Measurements from ENCODE around the gene TNFRSF4.

Gene TNFRSF4

DNA sequence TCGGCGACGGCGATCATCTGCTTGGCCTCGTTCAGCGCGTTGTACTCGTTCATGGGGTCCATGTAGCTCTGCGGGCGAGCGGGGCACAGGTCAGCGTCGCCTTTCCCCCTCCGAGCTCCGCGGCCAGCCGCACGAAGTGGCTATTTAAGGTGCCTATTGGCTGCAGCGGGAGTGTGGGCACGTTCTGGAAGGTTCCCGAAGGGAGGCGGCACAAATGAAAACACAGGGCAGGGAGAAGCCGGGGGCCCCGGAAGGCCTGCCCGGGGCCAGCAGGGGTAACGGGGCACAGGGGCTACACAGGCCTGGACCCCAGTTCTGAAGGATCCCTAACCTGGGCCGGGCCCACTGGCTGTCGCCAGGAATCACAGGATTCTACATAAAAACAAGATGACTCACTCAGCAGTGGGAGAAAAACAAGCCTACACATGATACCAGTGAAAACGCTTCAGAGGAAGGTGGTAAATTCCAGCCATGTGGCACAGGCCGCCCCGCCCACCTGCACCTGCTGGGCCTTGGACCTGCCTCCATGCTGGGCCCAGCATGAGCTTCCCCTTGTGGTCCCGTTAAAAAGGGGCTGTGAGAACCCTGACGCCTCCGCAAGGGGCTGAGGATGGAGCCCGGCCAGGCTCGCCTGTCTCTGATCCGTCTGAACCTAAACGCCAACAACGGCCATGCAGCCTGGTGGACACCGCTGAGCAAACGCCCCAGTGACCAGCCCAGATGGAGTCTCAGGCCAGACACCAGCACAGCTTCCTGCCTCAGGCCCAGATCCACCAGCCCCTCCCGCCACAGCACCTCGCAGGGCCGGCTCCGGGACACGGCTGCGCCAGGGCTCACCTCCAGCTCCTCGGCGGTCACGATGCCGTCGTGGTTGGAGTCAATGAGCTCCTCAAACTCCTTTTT is 3.9 kb upstream of the TNFRSF4 start:
- no peak for DNase-seq (ENCODE audit: low spot score)

DNA sequence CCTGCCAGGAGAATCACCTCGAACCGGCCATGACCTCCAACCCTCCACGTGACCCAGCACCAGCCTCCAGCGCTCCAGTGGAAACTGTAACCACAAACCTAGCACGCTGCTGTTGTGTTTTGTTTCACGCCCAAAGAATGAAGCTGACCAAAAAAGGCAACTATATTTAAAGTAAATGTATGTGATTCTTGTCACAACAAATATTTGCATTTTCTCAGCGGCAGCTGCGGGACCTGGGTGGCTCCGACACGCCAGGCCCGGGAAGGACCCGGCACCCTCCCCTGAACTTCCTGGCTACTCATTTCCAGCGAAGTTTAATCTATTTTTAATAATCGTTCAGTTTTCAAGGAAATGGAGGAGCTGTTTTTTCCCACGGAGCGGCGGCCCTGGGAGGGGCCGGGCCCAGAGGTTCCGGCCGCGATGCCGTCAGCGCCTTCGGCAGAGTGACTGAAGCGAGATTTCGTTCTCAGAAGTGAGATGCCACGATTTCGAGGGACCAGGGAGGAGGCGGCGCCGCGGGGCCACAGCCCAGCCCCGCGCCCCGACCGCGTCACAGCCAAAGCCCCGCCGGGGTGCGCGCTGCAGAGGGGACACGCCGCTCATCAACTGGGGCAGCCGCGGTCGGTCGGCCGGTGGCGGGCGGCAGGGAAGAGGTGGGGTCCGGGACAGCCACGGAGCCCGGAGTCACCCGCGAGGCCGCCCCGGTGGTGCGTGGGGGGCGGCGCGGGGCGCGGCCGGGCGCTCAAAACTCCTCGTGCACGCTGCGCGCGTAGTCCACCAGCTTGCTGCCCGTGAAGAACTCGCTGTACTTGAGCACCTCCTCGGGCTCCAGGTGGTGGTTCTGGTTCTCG is 3.0 kb upstream of the TNFRSF4 start:
- DNase-seq (ENCODE audit: low spot score), result no peak

DNA sequence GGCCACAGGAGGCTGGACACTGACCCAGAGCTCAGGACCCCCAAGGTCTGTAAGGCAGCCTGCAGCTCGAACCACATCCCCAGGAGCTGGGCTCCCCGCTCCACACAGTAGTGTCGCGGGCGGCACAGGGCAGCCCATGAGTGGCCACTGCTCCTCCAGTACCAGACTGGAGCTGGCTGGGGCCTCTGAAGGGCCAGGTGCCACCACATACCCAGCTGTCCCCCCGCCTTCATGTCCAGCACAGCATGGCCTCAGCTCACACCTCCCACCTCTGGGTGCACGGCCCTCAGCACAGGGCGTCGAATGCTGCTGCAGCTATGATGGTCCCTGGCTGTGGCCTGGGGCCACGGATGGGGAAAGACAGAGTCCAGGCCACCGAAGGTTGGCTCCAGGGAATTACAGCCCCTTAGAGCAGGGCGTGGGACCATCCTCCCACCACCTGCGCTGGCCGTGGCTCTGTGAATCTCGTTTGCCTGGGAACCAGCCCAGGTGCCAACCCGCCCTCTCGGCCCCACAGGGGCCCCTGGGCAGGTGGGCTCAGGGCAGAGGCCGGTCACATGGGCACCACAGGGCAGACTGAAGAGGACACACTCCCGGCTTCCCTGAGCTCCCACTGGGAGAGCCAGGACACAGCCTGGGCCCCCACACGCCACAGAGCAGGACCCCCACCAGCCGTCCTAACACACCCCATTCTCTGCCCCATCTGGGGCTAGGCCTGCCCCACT is 2.1 kb upstream of the TNFRSF4 start:
- no peak for DNase-seq (ENCODE audit: low spot score)

DNA sequence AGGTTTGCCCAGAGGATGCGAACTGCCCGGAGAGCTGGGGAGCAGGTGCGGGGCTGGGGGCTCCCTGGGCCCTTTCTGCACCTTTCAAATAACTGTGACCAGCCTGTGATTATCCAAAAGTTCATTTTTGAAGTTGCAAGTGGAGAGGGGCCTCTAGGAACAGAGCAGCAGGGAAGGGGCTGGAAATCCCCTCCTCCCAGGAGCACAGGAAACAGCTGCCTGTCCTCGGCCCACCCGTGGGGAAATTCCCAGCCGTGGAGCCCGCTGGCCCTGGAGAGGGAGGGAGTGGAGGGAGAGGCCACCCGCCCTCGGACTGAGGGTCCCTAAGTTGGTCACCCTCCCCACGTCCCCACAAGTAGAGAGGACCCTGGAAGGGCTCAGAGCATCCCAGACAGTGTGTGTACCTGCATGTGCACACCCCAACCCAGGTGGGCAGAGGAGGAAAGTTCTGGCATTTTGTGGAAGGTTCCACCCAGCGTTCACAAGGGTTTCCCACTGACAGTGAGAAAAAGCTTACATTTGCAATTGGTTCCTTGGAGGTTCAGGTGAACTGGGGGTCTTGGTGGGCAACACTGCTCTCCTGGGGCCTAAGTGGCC is 1.2 kb upstream of the TNFRSF4 start:
- no peak for DNase-seq (ENCODE audit: low spot score)

DNA sequence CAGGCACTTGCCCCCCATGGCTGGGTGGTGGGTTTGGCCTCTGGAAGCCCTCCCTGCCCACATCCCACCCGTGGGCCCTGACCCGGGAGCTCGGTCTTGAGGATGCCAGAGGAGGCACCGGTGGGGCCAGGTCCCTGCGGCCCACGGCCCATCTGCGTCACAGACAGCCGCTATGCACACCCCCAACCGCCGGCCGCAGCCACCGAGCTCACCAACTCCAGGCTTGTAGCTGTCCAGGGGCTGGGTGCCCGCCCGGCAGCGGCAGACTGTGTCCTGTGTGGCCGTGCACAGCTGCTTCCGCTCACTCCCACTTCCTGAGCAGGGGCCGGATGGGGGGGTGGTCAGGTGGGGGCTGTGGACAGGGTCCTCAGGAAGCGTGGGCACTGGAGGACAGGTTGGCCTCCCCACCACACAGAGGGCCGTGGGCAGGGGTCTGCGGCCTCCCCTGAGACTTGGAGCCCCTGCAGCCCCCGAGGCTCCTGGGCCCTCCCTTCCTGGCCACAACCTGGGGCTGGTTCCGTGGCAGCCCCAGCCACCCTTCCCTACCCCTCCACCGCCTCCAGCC is 1.1 kb downstream of the TNFRSF4 start:
- DNase-seq (ENCODE audit: low spot score), result no peak

DNA sequence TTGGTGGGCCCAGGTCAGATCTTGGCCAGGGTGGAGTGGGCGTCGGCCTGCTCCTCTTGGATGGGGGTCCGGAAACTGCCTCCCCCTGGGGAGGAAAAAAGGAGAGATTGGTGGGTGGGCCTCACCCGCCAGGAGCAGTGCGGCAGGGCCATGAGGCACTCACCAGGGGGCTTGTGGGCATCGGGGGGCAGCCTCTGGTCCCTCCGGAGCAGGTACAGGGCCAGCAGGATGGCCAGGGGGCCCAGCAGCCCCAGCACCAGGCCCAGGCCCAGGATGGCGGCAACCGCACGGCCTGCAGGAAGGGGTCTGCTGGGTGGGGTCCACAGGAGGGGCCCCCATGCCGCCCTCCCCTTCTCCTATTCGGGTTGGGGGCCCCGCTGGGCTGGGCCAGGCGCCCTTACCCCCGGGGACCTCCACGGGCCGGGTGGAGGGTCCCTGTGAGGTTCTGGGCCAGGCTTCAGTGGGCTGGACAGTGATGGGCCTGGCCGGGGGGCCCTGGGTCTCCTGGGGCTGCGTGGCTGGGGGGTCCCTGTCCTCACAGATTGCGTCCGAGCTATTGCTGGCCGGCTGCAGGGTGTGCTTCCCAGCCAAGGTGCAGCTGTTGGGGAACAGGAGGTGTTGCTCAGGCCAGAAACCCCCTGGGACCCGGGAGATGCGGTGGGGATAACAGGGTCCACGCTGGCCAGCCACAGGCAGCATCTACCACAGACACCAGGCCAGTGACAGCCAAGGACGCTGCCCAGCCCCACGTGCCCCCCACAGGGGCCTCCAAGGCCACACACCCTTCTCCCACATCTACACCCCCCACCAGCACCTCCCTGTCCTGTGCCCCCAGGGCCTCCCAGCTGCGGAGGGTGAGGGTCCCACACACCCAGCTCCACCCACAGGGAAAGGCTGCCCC is 2.2 kb downstream of the TNFRSF4 start:
- no peak for DNase-seq (ENCODE audit: low spot score)

DNA sequence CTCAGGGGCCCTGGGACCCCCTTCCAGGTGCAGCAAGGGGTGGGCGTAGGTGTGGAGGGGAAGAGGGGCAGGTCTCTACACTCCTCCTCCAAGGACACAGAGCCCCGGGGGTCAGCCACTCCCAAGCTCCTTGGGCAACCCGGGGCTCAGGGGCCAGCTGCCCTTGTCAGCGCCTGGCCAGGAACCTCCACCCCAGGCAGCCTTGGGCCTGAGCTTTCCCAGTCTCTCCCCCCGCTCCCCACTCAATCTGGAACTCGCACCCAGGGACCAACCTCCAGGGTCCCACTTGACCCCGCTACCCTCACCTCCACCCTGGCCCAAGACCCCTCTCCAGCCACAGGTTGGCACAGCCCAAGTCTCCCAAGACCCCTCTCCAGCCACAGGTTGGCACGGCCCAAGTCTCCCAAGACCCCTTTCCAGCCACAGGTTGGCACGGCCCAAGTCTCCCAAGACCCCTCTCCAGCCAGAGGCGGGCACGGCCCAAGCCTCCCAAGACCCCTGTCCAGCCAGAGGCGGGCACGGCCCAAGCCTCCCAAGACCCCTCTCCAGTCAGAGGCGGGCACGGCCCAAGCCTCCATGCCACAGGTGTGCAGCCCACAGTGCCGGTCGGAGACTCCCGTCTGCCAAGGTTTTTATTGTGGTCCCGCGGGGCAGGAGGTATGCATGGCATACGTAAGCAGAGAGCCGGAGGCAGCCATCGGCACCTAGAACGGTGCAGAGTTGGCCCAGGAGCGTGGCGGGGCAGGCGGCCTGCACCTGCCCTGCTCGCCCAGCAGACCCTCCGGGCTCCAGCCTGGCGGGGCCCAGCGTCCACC is 3.0 kb downstream of the TNFRSF4 start:
- no peak for DNase-seq (ENCODE audit: low spot score)

DNA sequence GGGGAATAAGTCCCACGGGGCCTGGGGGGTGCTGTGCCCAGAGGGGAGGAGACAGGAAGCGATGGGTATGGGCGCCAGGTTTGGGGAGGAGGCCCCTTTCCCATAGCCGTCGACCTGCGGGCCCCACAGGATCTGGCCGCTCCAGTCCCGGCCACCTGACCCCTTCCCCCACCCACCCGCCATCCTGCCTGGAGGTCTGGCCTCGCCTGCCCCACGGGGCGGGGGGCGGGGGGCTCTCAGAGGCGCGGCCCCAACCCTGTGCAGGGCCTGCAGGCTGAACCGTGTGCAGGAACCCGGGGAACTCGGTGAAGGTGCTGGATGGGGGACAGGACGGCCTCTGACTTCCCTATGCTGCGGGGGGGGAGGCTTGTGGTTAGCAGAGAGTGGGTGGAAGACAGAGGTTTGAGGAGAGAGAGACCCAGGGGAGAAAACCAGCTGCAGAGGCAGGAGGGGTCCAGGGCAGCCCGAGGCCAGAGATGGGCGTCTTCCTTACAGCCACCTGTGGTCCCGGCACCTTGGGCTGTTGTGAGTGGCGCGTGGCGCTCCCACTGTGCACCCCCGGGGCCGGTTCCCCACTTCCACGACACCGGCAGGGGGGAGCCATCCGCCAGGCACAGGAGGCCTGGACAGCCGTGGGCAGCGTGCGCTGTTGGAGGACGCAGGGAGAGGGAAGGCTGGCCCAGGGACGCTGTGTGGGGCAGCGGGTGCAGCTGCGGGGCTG is 5.1 kb downstream of the TNFRSF4 start:
- DNase-seq (ENCODE audit: low spot score), result no peak

DNA sequence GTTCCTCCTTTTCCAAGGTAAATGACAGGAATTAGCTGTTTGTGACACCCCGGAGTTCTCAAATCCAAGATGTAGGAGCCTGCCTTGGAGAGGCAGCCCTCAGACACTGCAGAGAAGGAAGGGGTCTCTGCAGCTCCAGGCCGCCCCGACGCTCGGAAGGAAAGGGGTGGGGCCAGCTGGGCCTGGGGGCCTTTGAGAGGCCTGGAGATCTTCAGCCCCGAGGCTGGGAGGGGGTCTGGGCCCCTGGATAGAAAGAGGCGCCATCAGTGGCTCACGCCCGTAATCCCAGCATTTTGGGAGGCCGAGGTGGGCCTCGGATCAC is 6.4 kb downstream of the TNFRSF4 start:
- no peak for DNase-seq (ENCODE audit: low spot score)

DNA sequence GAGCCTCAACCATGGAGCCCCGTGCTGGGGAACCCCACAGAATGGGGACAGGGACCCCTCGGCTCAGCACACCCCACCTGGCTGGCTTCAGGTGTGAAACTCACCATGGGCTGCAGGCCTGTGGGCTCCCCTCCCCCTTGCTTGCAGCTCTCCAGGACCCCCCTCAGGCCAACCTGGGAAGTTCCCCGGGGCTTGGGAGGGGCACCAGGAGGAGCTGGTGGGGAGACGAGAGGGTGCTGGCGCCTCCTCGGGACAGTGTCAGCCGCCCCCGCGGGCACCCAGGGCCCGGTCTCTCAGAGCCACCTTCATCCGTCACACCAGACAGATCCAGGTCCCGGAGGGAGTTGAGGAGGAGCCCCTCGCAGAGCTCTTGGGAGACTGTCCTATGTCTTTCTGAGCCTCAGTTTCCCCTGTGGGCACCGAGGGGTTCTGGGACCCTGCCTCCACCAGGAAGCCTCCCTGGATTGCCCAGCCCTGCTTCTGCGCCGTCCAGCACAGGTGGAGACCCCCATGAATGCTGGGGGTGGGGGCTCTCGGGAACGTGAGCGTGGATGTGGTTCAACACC is 6.9 kb downstream of the TNFRSF4 start:
- DNase-seq (ENCODE audit: low spot score), result no peak

DNA sequence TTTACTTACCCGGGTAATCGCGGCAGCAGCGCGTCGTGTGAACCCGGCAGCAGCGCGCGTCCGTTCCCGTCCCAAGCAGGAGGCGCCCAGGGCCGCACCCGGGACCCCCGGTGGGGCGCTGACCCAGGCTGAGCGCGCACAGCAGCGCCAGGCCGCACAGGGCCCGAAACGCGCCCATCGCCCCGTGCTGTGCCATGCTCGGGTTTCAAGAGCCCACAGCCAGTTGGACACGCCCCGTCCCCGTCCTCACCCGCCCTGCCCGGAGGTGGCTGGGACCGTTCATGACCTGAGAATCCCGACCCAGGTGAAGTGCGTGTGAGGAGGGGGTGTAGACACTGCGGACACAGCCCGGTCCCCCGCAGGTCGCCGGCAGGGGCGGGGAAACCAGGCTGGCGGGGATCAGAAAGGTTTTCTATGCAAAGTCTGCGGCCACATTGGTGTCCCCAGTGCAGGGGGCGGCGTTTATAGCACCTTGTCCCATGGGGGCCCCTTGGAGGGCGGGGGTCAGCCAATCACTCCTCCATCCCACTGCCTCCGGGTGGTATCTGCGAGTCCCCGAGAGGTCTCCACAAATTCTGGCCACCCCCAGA is 7.5 kb downstream of the TNFRSF4 start, which contains the start of gene TNFRSF18:
TSS of gene TNFRSF18 (minus strand) at position 217 of the 590 bp plus-strand sequence. CDS start at position 196, 21 bp downstream.
- DNase-seq (ENCODE audit: low spot score), result no peak

DNA sequence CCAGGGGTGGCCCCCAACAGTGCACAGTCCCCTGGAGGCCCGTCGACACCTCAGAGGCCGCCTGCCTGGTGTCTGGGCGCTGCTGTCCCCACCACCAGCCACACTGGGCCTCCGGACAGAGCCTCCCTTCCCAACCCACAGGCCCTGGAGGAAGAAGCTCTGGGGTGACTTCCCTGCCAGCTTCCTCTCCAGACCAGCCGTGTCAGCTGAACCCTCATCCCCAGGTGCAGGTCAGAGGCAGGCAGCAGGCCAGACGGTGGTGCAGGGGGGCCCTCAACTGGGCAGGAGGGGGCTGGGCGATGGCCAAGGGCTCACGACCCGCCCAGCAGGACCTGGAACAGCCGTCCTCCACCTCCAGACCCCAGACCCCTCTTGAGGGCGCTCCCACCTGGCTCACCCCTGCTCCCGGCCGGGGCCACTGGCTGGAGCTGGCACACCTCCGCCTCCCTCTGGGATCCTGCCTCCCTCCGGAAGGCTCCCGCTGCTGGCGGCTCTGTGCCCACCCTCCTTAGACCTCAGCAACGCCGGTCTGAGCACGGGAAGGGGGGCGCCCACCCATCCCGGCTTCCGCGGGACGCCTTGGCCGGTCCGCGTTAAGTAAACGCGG is 8.1 kb downstream of the TNFRSF4 start:
- no peak for DNase-seq (ENCODE audit: low spot score)

DNA sequence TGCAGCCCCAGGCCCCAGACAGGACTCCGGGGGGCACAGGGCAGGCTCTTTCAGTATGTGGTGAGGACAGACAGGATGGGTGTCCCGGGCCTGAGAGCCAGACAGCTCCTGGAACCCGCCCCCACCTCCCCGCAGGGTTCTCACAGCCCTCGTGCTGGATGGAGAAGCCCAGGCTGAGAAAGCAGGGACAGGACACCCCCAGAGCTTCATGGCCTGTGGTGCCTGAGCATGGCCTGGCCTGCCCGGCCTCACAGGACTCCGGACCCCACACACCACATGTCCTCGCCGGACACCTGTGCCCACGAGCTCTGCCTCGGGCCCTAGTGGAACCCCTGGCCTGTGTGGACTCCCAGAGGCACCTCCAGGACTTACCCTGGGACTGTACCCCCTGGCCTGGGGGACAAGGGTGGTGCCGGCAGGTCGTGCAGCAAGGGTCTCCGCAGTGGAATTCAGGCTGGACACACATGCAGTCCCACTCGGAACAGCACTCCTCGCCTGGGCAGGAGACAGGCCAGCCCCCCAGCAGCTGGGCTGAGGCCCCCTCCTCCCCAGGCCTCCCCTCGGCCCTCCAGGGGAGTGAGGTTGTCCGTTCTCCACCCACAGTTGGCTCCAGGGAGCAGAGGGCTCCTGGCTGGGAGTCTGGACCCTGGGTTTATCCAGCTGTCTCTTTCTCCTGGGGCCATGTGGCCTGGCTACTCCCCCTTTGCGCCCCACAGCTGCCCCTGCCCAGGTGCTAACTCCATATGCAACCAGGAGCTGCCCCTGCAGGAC is 8.8 kb downstream of the TNFRSF4 start:
- no peak for DNase-seq (ENCODE audit: low spot score)

DNA sequence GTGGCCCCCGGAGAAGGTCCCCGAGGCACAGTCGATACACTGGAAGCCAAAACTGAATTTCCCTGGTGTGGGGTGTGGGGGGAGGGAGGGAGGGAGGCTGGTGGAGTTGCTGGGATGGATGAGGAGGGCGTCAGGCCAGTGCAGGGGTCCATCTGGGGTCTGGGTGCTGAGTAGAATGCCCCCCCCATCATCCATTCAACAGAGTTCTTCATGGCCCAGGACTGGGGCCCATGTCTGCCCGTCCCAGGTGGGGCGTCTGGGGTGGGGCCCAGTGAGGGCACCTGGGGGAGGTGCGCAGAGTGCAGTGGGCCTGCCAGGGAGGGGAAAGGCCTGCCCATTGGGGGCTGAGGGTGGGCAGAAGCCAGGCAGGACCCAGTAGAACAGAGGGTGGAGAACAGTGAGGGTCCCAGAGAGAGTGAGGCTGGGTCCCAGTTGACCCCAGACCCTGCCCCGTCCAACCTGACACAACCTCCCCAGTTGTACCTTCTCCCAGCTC is 9.5 kb downstream of the TNFRSF4 start:
- no peak for DNase-seq (ENCODE audit: low spot score)

DNA sequence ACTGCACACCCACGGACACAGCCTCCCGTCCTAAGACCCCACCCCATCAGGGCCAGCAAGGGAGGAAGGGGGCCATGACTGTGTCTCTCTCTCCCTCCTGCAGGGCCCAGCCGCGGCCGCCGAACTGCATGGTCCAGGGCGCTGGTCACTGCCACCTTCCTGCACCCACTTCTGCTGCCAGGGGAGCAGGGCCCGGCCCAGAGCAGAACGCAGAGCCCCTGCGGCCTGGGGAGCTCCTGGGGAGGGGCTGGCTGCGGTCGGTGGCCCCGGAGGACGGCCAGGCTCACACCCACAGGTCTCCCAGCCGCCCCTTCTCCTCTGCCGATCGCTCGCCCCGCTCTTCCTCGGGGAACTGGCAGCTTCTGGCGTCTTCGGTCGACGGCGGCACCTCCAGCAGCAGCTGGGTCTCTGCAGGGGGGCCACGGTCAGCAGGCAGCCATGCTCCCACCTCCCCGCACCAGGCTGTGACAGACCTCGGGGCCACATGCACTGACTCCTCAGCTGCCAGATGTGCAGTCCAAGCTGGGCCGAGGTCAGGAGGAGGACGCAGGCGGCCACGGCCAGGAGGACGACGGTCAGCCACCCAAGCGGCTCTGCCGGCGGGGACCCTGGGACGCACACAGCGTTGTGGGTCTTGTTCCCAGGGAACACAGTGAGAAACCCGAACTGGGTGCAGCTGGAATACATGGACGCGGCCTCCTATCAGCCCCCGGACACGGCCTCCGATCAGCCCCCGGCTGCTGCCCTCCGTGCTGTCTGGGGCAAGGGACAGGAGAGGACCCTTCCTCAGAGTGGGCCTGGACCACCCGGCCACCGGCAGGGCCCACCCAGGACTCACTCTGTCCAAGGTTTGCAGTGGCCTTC is 10.2 kb downstream of the TNFRSF4 start:
- no peak for DNase-seq (ENCODE audit: low spot score)
